WTC11 (cell line): ENCODE measurements around the gene TIGD1. TPM values are rescaled to one million over a fixed set of nuclear protein-coding genes. Genes with fewer than 3 reads are reported as not detected.

Experiments used
- ATAC-seq: fragments of 200-7000 bp; cut with Tn5 transposase; 2 replicates; pipeline ENCODE4 v1.10.0; 2021; ENCODE audit warnings: mild to moderate bottlenecking, moderate library complexity
- CTCF ChIA-PET: fragments of 300-600 bp; sonication (Branson Sonifier 250); formaldehyde crosslinking; loops from one replicate; lab custom pipeline; 2021; ENCODE audit warnings: antibody characterized with exemption; lab: Charles Lee
- POLR2A ChIA-PET: fragments of 350-600 bp; sonication (Branson Sonifier 250); formaldehyde crosslinking; loops from one replicate; lab custom pipeline; 2021; ENCODE audit warnings: antibody characterized with exemption; lab: Charles Lee
- DNase-seq: peaks from one replicate; pipeline ENCODE4 v3.0.0; 2021; ENCODE audit warnings: low spot score
- H3K27ac Mint-ChIP-seq: 2 replicates; pipeline ENCODE4 v1.8.0; 2021; ENCODE audit warnings: mixed read lengths
- H3K27me3 Mint-ChIP-seq: 2 replicates; pipeline ENCODE4 v1.8.0; 2021; ENCODE audit warnings: low read depth, mild to moderate bottlenecking, moderate library complexity, mixed read lengths
- H3K36me3 Mint-ChIP-seq: 2 replicates; pipeline ENCODE4 v1.8.0; 2021; ENCODE audit warnings: mixed read lengths
- H3K4me1 Mint-ChIP-seq: 2 replicates; pipeline ENCODE4 v1.8.0; 2022; ENCODE audit warnings: mixed read lengths
- H3K4me3 Mint-ChIP-seq: 2 replicates; pipeline ENCODE4 v1.8.0; 2021; ENCODE audit warnings: mild to moderate bottlenecking, moderate library complexity, mixed read lengths
- H3K9me3 Mint-ChIP-seq: 2 replicates; pipeline ENCODE4 v1.8.0; 2021; ENCODE audit warnings: mixed read lengths
- ATF1 ChIP-seq: sonication (generic); formaldehyde crosslinking; IDR thresholded peaks from 2 replicates; pipeline ENCODE4 v1.8.1; 2023; ENCODE audit warnings: mild to moderate bottlenecking, moderate library complexity, missing genetic modification reagents
- ESRRA ChIP-seq: sonication (generic); formaldehyde crosslinking; IDR thresholded peaks from 2 replicates; pipeline ENCODE4 v1.8.1; 2022; ENCODE audit warnings: mild to moderate bottlenecking, missing genetic modification reagents, borderline replicate concordance
- ETV6 ChIP-seq: sonication (generic); formaldehyde crosslinking; IDR thresholded peaks from 2 replicates; pipeline ENCODE4 v1.8.1; 2022; ENCODE audit warnings: mild to moderate bottlenecking, missing genetic modification reagents
- IRF2 ChIP-seq: sonication (generic); formaldehyde crosslinking; IDR thresholded peaks from 2 replicates; pipeline ENCODE4 v1.8.0; 2022; ENCODE audit warnings: low read depth, missing genetic modification reagents, borderline replicate concordance
- MYBL2 ChIP-seq: sonication (generic); formaldehyde crosslinking; IDR thresholded peaks from 2 replicates; pipeline ENCODE4 v1.8.1; 2023; ENCODE audit warnings: mild to moderate bottlenecking, moderate library complexity, missing genetic modification reagents
- NFE2L1 ChIP-seq: sonication (generic); formaldehyde crosslinking; IDR thresholded peaks from 2 replicates; pipeline ENCODE4 v1.8.1; 2023; ENCODE audit warnings: missing genetic modification reagents
- NFYB ChIP-seq: sonication (generic); formaldehyde crosslinking; conservative IDR thresholded peaks from 2 replicates; pipeline ENCODE4 v1.8.0; 2022; ENCODE audit warnings: low read depth, missing genetic modification reagents
- SMAD4 ChIP-seq: sonication (generic); formaldehyde crosslinking; IDR thresholded peaks from 2 replicates; pipeline ENCODE4 v1.8.0; 2022; ENCODE audit warnings: mild to moderate bottlenecking, missing genetic modification reagents
- TCF7 ChIP-seq: sonication (generic); formaldehyde crosslinking; IDR thresholded peaks from 2 replicates; pipeline ENCODE4 v1.8.0; 2022; ENCODE audit warnings: mild to moderate bottlenecking, low read depth, missing genetic modification reagents, moderate library complexity
- TEAD4 ChIP-seq: sonication (generic); formaldehyde crosslinking; IDR thresholded peaks from 2 replicates; pipeline ENCODE4 v1.8.0; 2022; ENCODE audit warnings: mild to moderate bottlenecking, missing genetic modification reagents
- TP53 ChIP-seq: sonication (generic); formaldehyde crosslinking; IDR thresholded peaks from 2 replicates; pipeline ENCODE4 v1.8.1; 2023; ENCODE audit warnings: mild to moderate bottlenecking, missing genetic modification reagents
- USF1 ChIP-seq: sonication (generic); formaldehyde crosslinking; IDR thresholded peaks from 2 replicates; pipeline ENCODE4 v1.8.0; 2022; ENCODE audit warnings: mild to moderate bottlenecking, missing genetic modification reagents
- USF2 ChIP-seq: sonication (generic); formaldehyde crosslinking; IDR thresholded peaks from 2 replicates; pipeline ENCODE4 v1.8.1; 2023; ENCODE audit warnings: mild to moderate bottlenecking, missing genetic modification reagents, moderate library complexity
- ZMAT4 ChIP-seq: fragments of 250-450 bp; sonication (Bioruptor Pico); IDR thresholded peaks from 2 replicates; pipeline ENCODE4 v1.9.0; 2021; ENCODE audit warnings: mild to moderate bottlenecking
- ZNF671 ChIP-seq: fragments of 250-450 bp; sonication (Bioruptor Pico); IDR thresholded peaks from 2 replicates; pipeline ENCODE4 v1.8.0; 2021; ENCODE audit warnings: mild to moderate bottlenecking
- total RNA-seq: library from RNA; stranded (reverse); gene quantifications from 3 replicates; pipeline ENCODE4 v1.2.3, GENCODE V29; 2021
- TF ChIP-seq, protein P1 (sequence below): sonication (generic); formaldehyde crosslinking; IDR thresholded peaks from 2 replicates; pipeline ENCODE4 v1.8.0; 2022; ENCODE audit warnings: mild to moderate bottlenecking, missing genetic modification reagents
- TF ChIP-seq, protein P2 (sequence below): fragments of 250-450 bp; sonication (Bioruptor Pico); IDR thresholded peaks from 2 replicates; pipeline ENCODE4 v1.9.0; 2021; ENCODE audit warnings: moderate library complexity, mild to moderate bottlenecking, inconsistent platforms, borderline replicate concordance
- TF ChIP-seq, protein P3 (sequence below): fragments of 250-450 bp; sonication (Bioruptor Pico); IDR thresholded peaks from 2 replicates; pipeline ENCODE4 v1.9.0; 2021; ENCODE audit warnings: mild to moderate bottlenecking
- TF ChIP-seq, protein P4 (sequence below): sonication (generic); formaldehyde crosslinking; IDR thresholded peaks from 2 replicates; pipeline ENCODE4 v1.8.1; 2022; ENCODE audit warnings: mild to moderate bottlenecking, moderate library complexity, missing genetic modification reagents
- TF ChIP-seq, protein P5 (sequence below): sonication (generic); formaldehyde crosslinking; IDR thresholded peaks from 2 replicates; pipeline ENCODE4 v1.8.0; 2023; ENCODE audit warnings: mild to moderate bottlenecking, missing genetic modification reagents

The TIGD1 gene
- total RNA-seq, 1 experiment from 2014 or later = 9.0 TPM

DNA sequence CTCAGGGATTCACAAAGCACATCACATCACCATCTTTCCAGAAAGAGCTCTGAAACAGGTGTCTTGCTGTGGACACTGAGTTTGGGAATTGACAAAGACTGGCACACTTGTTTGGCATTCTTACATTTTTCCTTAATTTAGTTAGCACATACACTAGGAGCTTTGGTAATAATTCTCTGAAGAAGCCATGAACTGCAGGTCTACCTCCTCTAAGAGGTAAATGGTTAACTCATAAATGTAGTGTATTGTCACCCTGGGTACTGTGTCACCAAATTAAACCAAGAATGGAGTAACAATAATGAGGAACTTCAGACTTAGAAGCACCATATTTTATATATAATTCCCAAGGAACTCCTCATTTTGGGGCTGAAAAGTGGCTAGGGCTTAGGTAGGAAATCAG lies 22.7 kb upstream of the TIGD1 start:
- Mint-ChIP-seq H3K9me3 (no peaks in the 10 kb centered on the region), H3K27ac (no peak overlapping the region), H3K27me3 (no peaks in the 10 kb centered on the region), H3K36me3 (peaks cover 41% of the 10 kb centered on the region), H3K4me3 (no peak overlapping the region), H3K4me1 (no peaks in the 10 kb centered on the region)
- TF ChIP-seq, protein P1, sequence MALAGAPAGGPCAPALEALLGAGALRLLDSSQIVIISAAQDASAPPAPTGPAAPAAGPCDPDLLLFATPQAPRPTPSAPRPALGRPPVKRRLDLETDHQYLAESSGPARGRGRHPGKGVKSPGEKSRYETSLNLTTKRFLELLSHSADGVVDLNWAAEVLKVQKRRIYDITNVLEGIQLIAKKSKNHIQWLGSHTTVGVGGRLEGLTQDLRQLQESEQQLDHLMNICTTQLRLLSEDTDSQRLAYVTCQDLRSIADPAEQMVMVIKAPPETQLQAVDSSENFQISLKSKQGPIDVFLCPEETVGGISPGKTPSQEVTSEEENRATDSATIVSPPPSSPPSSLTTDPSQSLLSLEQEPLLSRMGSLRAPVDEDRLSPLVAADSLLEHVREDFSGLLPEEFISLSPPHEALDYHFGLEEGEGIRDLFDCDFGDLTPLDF (CRISPR knock-in tag) = no peak
- TF ChIP-seq NFYB (CRISPR knock-in tag) (no peak), NFE2L1 (no peak), TCF7 (CRISPR knock-in tag) (no peak), TP53 (no peak), USF1 (CRISPR knock-in tag) (no peak), ZMAT4 (CRISPR knock-in tag) (no peak), ETV6 (CRISPR knock-in tag) (no peak), ZNF671 (no peak), ESRRA (CRISPR knock-in tag) (no peak), TEAD4 (CRISPR knock-in tag) (no peak), USF2 (CRISPR knock-in tag) (no peak), MYBL2 (CRISPR knock-in tag) (no peak), ATF1 (CRISPR knock-in tag) (no peak), SMAD4 (CRISPR knock-in tag) (no peak), IRF2 (CRISPR knock-in tag) (no peak)
- TF ChIP-seq, protein P2, sequence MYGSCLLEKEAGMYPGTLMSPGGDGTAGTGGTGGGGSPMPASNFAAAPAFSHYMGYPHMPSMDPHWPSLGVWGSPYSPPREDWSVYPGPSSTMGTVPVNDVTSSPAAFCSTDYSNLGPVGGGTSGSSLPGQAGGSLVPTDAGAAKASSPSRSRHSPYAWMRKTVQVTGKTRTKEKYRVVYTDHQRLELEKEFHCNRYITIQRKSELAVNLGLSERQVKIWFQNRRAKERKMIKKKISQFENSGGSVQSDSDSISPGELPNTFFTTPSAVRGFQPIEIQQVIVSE (CRISPR knock-in tag) = no peak
- TF ChIP-seq, protein P3, sequence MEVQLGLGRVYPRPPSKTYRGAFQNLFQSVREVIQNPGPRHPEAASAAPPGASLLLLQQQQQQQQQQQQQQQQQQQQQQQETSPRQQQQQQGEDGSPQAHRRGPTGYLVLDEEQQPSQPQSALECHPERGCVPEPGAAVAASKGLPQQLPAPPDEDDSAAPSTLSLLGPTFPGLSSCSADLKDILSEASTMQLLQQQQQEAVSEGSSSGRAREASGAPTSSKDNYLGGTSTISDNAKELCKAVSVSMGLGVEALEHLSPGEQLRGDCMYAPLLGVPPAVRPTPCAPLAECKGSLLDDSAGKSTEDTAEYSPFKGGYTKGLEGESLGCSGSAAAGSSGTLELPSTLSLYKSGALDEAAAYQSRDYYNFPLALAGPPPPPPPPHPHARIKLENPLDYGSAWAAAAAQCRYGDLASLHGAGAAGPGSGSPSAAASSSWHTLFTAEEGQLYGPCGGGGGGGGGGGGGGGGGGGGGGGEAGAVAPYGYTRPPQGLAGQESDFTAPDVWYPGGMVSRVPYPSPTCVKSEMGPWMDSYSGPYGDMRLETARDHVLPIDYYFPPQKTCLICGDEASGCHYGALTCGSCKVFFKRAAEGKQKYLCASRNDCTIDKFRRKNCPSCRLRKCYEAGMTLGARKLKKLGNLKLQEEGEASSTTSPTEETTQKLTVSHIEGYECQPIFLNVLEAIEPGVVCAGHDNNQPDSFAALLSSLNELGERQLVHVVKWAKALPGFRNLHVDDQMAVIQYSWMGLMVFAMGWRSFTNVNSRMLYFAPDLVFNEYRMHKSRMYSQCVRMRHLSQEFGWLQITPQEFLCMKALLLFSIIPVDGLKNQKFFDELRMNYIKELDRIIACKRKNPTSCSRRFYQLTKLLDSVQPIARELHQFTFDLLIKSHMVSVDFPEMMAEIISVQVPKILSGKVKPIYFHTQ (CRISPR knock-in tag) = no peak
- TF ChIP-seq, protein P4, sequence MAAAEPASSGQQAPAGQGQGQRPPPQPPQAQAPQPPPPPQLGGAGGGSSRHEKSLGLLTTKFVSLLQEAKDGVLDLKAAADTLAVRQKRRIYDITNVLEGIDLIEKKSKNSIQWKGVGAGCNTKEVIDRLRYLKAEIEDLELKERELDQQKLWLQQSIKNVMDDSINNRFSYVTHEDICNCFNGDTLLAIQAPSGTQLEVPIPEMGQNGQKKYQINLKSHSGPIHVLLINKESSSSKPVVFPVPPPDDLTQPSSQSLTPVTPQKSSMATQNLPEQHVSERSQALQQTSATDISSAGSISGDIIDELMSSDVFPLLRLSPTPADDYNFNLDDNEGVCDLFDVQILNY = no peak
- TF ChIP-seq, protein P5, sequence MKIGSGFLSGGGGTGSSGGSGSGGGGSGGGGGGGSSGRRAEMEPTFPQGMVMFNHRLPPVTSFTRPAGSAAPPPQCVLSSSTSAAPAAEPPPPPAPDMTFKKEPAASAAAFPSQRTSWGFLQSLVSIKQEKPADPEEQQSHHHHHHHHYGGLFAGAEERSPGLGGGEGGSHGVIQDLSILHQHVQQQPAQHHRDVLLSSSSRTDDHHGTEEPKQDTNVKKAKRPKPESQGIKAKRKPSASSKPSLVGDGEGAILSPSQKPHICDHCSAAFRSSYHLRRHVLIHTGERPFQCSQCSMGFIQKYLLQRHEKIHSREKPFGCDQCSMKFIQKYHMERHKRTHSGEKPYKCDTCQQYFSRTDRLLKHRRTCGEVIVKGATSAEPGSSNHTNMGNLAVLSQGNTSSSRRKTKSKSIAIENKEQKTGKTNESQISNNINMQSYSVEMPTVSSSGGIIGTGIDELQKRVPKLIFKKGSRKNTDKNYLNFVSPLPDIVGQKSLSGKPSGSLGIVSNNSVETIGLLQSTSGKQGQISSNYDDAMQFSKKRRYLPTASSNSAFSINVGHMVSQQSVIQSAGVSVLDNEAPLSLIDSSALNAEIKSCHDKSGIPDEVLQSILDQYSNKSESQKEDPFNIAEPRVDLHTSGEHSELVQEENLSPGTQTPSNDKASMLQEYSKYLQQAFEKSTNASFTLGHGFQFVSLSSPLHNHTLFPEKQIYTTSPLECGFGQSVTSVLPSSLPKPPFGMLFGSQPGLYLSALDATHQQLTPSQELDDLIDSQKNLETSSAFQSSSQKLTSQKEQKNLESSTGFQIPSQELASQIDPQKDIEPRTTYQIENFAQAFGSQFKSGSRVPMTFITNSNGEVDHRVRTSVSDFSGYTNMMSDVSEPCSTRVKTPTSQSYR (CRISPR knock-in tag) = no peak
- ChIA-PET CTCF (no interaction called here), POLR2A (no interaction called here)
- DNase-seq = no peak
- no peak for ATAC-seq
